Mucosa of rectum (tissue), 2 donors: ENCODE results near the gene NAT10.

Experiments used
- H3K27ac ChIP-seq, 2 donors: one replicate each; pipeline ENCODE4 v1.7.0; 2013; ENCODE audit warnings: inconsistent platforms in 2 of 2, low read depth in 2 of 2, low read length in 2 of 2
- H3K27me3 ChIP-seq, 2 donors: one replicate each; pipeline ENCODE4 v1.7.0; 2013; ENCODE audit warnings: low read length in 2 of 2; ENCODE audit not compliant: control insufficient read depth in 2 of 2, insufficient read depth in 2 of 2
- H3K36me3 ChIP-seq, 2 donors: one replicate each; pipeline ENCODE4 v1.7.0; 2013; ENCODE audit warnings: low read length in 2 of 2; ENCODE audit not compliant: control insufficient read depth in 2 of 2, insufficient read depth in 2 of 2
- H3K4me1 ChIP-seq, 2 donors: one replicate each; pipeline ENCODE4 v1.7.0; 2013; ENCODE audit warnings: low read length in 2 of 2, mild to moderate bottlenecking in 1 of 2; ENCODE audit not compliant: control insufficient read depth in 2 of 2, insufficient read depth in 2 of 2
- H3K4me3 ChIP-seq, 2 donors: one replicate each; pipeline ENCODE4 v1.7.0; 2013; ENCODE audit warnings: low read length in 2 of 2
- H3K9ac ChIP-seq, 2 donors: one replicate each; pipeline ENCODE4 v1.7.0; 2013; ENCODE audit warnings: low read length in 2 of 2, low read depth in 1 of 2, mild to moderate bottlenecking in 1 of 2
- H3K9me3 ChIP-seq, 2 donors: one replicate each; pipeline ENCODE4 v1.7.0; 2013; ENCODE audit warnings: low read length in 2 of 2; ENCODE audit not compliant: control insufficient read depth in 2 of 2
- donor health status: healthy.
- donor health status: Normal muscosa, but diverticular disease.

Gene NAT10

DNA sequence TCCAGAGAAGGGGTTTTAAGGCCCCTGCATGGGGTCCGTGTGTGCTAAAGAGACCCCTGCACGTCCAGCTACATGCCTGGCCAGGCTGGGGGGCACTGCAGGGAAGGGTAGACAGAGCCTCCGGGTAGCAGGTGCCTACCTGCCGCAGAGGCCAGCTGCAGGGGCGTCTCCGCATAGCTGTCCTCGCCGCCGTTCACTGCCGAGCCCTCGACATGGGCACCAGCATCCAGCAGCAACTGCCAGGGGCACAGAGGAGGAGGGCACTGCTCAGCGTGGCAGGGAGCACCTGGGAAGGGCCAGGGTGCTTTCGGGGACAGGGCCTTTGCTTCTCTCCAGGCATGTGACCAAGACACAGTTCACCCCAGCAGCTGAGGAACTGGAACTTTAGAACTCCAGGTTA is 59.7 kb downstream of the NAT10 start:
- Histone ChIP-seq H3K27ac (no peak overlapping the region), H3K4me1 (no peaks in the 10 kb centered on the region), H3K9ac (no peak overlapping the region), H3K27me3 (no peaks in the 10 kb centered on the region), H3K9me3 (no peaks in the 10 kb centered on the region), H3K36me3 (peaks cover 0 to 4% of the 10 kb centered on the region in 2 donors), H3K4me3 (no peak overlapping the region)

GRCh38 chr11:34165786-34166555 is 60.5 kb downstream of the NAT10 start:
- Histone ChIP-seq H3K27me3 (no peaks in the 10 kb centered on the region), H3K9ac (no peak overlapping the region), H3K4me1 (no peaks in the 10 kb centered on the region), H3K9me3 (no peaks in the 10 kb centered on the region), H3K4me3 (no peak overlapping the region), H3K36me3 (peaks cover 0 to 4% of the 10 kb centered on the region in 2 donors), H3K27ac (no peak overlapping the region)

DNA sequence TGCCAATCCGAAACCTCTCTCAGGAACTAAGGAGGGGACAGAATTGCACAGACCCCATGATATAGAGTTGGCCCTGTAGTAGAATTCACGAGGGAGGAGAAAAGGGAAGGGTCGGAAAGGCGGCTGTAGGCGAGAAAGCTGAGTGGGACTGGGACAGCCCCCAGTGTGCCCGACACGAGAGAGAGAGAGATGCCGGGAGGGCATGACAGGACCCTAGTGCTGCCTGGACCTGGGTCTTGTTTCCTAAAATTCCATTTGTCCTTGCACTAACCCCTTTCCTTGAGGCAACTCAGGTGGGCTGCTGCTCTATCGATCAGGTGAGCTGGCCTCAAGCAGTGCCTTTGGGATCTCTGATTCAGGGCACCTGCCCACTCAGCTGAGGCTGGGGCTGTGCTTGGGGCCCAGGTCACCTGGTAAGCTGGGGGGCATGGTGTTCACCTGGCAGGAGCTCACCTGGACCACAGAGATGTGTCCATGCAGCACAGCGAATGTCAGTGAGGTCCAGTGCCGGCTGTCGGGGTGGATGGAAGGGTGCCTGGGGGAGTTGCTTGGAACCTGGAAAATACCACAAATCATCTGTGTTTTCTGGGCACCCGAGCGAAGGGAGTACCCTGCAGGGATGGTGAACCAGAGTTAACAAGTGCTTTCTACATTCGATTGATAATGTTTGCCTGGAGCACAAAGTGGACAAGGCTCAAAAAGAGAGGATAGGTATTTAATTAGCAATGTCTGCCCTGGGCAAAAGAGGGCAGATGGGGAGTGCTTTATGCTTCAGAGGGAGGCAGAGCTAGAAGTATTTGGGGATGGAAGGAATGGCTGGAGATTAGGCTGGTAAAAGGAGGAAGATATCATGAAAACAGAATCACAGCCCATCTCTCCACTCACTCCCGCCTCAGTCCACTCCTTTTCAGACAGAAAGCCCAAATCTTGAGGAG is 61.6 kb downstream of the NAT10 start:
- H3K27ac ChIP-seq = no peak overlapping the region
- no peak overlapping the region for H3K4me3 ChIP-seq
- no peaks in the 10 kb centered on the region for H3K27me3 ChIP-seq
- no peaks in the 10 kb centered on the region for H3K9me3 ChIP-seq
- H3K36me3 ChIP-seq = peaks cover 0 to 4% of the 10 kb centered on the region in 2 donors
- H3K4me1 ChIP-seq = no peaks in the 10 kb centered on the region
- H3K9ac ChIP-seq = no peak overlapping the region

DNA sequence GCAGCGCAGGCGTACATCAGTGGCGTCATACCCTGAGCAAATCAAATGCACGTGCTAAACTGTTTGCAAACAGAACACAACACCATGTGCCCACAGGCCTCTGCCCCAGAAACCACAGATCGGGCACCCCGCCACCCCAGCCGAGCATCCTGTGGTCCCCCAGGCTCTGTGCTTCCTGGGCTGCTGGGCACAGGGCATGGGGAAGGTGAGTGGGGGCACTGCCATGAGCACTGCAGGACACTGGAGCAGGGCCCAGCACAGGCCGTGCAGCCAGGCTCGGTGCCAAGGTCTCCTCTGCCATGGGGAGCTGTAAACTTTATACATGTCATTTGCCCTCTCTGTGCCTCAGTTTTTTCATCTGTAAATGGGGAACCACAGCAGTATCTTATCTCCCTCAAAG is 62.5 kb downstream of the NAT10 start:
- H3K36me3 ChIP-seq = peaks cover 0 to 4% of the 10 kb centered on the region in 2 donors
- H3K4me1 ChIP-seq = no peaks in the 10 kb centered on the region
- no peaks in the 10 kb centered on the region for H3K9me3 ChIP-seq
- H3K4me3 ChIP-seq = no peak overlapping the region
- no peak overlapping the region for H3K9ac ChIP-seq
- no peaks in the 10 kb centered on the region for H3K27me3 ChIP-seq
- no peak overlapping the region for H3K27ac ChIP-seq

DNA sequence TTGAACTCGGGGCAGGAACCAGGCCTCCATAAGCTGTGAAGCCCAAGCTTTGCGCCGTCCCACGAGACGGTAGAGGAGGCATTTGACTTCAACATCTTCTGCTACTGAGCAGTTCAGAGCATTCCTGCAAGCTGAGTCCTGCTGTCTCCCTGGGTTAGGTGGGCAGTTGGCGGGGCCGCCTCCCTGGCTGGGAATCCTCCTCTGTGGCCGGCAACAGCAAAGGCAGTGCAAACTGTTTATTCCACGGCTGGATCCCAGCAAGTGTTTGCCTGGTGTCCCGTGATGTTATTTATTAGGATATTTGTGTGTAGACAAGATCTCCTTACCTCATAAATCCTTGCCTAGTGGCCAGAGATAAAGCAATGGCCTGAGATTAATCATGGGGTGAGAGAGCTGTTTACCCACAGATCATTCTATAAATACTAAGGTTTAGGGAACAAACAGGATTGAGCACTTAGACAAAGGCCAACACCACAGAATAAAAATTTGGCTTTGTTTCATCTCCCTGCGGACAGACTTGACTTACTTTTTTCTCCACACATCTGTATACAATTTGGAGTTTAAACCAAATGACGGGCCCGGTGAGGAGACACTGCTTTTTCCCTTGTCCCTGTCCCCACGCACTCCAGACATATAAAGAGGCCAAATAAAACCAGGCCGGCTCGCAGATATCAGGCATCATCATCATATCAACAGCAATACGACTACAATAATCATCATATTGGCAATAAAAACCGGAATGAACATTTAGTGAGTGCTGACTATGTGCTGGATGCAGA is 63.4 kb downstream of the NAT10 start:
- Histone ChIP-seq H3K4me3 (no peak overlapping the region), H3K27ac (no peak overlapping the region), H3K9me3 (no peaks in the 10 kb centered on the region), H3K4me1 (no peaks in the 10 kb centered on the region), H3K27me3 (no peaks in the 10 kb centered on the region), H3K36me3 (peaks cover 0 to 4% of the 10 kb centered on the region in 2 donors), H3K9ac (no peak overlapping the region)

DNA sequence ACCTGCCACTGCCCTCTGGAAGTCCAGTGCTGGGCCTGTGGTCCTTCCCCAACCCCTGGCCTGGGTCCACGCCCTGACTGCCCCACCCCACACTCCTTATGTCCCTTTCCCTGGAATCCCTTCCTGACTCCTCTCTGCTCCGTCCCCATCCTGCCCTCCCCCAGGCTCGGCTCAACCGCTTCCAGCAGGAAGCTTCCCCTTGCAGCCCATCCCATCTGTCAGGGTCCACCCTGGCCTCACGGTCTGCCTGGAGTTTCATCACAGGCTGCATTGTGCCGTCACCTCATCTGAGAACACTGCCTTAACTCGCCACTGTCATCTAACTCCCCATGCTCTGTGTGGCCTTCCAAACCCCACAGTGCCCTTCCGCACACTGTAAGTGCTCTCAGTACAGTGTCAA is 64.3 kb downstream of the NAT10 start:
- no peaks in the 10 kb centered on the region for H3K9me3 ChIP-seq
- H3K27ac ChIP-seq = no peak overlapping the region
- H3K4me1 ChIP-seq = peaks cover 3% of the 10 kb centered on the region in 2 donors
- H3K27me3 ChIP-seq = no peaks in the 10 kb centered on the region
- peaks cover 0 to 4% of the 10 kb centered on the region in 2 donors for H3K36me3 ChIP-seq
- no peak overlapping the region for H3K9ac ChIP-seq
- H3K4me3 ChIP-seq = no peak overlapping the region

- Histone ChIP-seq H3K9ac (no peak overlapping the region), H3K27ac (no peak overlapping the region), H3K9me3 (no peaks in the 10 kb centered on the region), H3K36me3 (no peaks in the 10 kb centered on the region), H3K27me3 (no peaks in the 10 kb centered on the region), H3K4me3 (no peak overlapping the region), H3K4me1 (peaks cover 3% of the 10 kb centered on the region in 2 donors)
Measured at GRCh38 chr11:34173050-34173449, 67.6 kb downstream of the NAT10 start.

- H3K27me3 ChIP-seq = no peaks in the 10 kb centered on the region
- H3K36me3 ChIP-seq = no peaks in the 10 kb centered on the region
- no peaks in the 10 kb centered on the region for H3K9me3 ChIP-seq
- H3K9ac ChIP-seq = peak overlapping the region in 1 of 2 donors; percentile 24
- no peak overlapping the region for H3K27ac ChIP-seq
- H3K4me1 ChIP-seq = peaks cover 3% of the 10 kb centered on the region in 2 donors
- peak overlapping the region in 1 of 2 donors; percentile 31 for H3K4me3 ChIP-seq
Measured at GRCh38 chr11:34174412-34175041, 69.1 kb downstream of the NAT10 start.

GRCh38 chr11:34175284-34176019 is 70.0 kb downstream of the NAT10 start:
- Histone ChIP-seq H3K9me3 (no peaks in the 10 kb centered on the region), H3K4me3 (no peak overlapping the region), H3K27ac (no peak overlapping the region), H3K36me3 (no peaks in the 10 kb centered on the region), H3K4me1 (peaks cover 3% of the 10 kb centered on the region in 2 donors), H3K27me3 (no peaks in the 10 kb centered on the region), H3K9ac (no peak overlapping the region)
